B cell (primary cell): Measurements from ENCODE around the gene CHKB. TPM values are rescaled to one million over a fixed set of nuclear protein-coding genes. Genes with fewer than 3 reads are reported as not detected.

ENCODE experiments used
- ATAC-seq: fragments of 200-7000 bp; cut with Tn5 transposase; one replicate; pipeline ENCODE4 v1.10.0; 2021; ENCODE audit warnings: low read depth, mild to moderate bottlenecking, moderate number of reproducible peaks, moderate library complexity
- CTCF ChIA-PET: fragments of 350-600 bp; sonication (Branson Sonifier 250); formaldehyde crosslinking; loops from one replicate; lab custom pipeline; 2021; ENCODE audit warnings: antibody characterized with exemption, inconsistent platforms; lab: Charles Lee
- POLR2A ChIA-PET: fragments of 350-600 bp; sonication (Branson Sonifier 250); formaldehyde crosslinking; loops from one replicate; lab custom pipeline; 2021; ENCODE audit warnings: antibody characterized with exemption; lab: Charles Lee
- DNase-seq: peaks from one replicate; pipeline ENCODE4 v3.0.0; 2013
- H2AFZ ChIP-seq: 2 replicates; pipeline ENCODE4 v1.6.1; 2012; ENCODE audit warnings: mild to moderate bottlenecking, low read depth, low read length; ENCODE audit not compliant: insufficient read depth, poor library complexity, severe bottlenecking
- H3K27ac ChIP-seq, 2 donors: 1 replicate in 1 of 2; 2 replicates in 1 of 2; pipeline ENCODE4 v1.5.1; 2012 to 2013; ENCODE audit warnings: low read length in 2 of 2, mild to moderate bottlenecking in 2 of 2, moderate library complexity in 1 of 2
- H3K27me3 ChIP-seq, 4 experiments: fragments of 200-600 bp in 1 of 4; sonication (generic) in 1 of 4; replicated peaks in 1 of 4; 1 replicate in 2 of 4; 2 replicates in 2 of 4; pipeline versions ENCODE4 v1.6.1 to v1.7.0; 2013 to 2016; ENCODE audit warnings: low read length in 3 of 4, mild to moderate bottlenecking in 2 of 4, mixed read lengths in 1 of 4, moderate library complexity in 1 of 4; ENCODE audit not compliant: insufficient read depth in 4 of 4, control insufficient read depth in 3 of 4; ENCODE audit errors: control extremely low read depth in 1 of 4
- H3K36me3 ChIP-seq, 2 experiments: replicated peaks in 1 of 2; 1 replicate in 1 of 2; 2 replicates in 1 of 2; pipeline versions ENCODE4 v1.6.1 to v1.7.1; 2013; ENCODE audit warnings: low read length in 1 of 2; ENCODE audit not compliant: insufficient read depth in 2 of 2, control insufficient read depth in 1 of 2; ENCODE audit errors: control extremely low read depth in 1 of 2, extremely low read depth in 1 of 2
- H3K4me1 ChIP-seq, 2 donors: fragments of 200-600 bp in 1 of 2; sonication (generic) in 1 of 2; 1 replicate in 1 of 2; 2 replicates in 1 of 2; pipeline versions ENCODE4 v1.5.1 to v1.6.1; 2013 to 2017; ENCODE audit warnings: low read length in 2 of 2; ENCODE audit not compliant: control insufficient read depth in 2 of 2, insufficient read depth in 2 of 2
- H3K4me2 ChIP-seq: replicated peaks from 2 replicates; pipeline ENCODE3; 2012; ENCODE audit warnings: mild to moderate bottlenecking, low read depth, low read length; ENCODE audit not compliant: poor library complexity, severe bottlenecking
- H3K4me3 ChIP-seq, 5 experiments: fragments of 200-600 bp in 1 of 5; sonication (generic) in 1 of 5; 1 replicate in 3 of 5; 2 replicates in 2 of 5; pipeline versions ENCODE4 v1.5.1 to v1.7.0; 2011 to 2016; ENCODE audit warnings: low read length in 4 of 5, mild to moderate bottlenecking in 4 of 5, low read depth in 2 of 5, control low read depth in 1 of 5, moderate library complexity in 1 of 5; ENCODE audit not compliant: insufficient read depth in 1 of 5; ENCODE audit errors: control extremely low read depth in 1 of 5, extremely low read depth in 1 of 5
- H3K79me2 ChIP-seq: fragments of 200-600 bp; sonication (generic); one replicate; pipeline ENCODE4 v1.6.0; 2016; ENCODE audit warnings: low read length; ENCODE audit not compliant: control insufficient read depth, insufficient read depth
- H3K9ac ChIP-seq: fragments of 200-600 bp; sonication (generic); 2 replicates; pipeline ENCODE4 v1.6.1; 2017; ENCODE audit warnings: mild to moderate bottlenecking, low read length, moderate library complexity
- H3K9me3 ChIP-seq, 3 donors: one replicate each; pipeline versions ENCODE4 v1.6.1 to v1.7.1; 2013; ENCODE audit warnings: low read length in 2 of 3; ENCODE audit not compliant: control insufficient read depth in 2 of 3, insufficient read depth in 1 of 3; ENCODE audit errors: control extremely low read depth in 1 of 3
- H4K20me1 ChIP-seq: 2 replicates; pipeline ENCODE4 v1.6.0; 2012; ENCODE audit warnings: mild to moderate bottlenecking, low read length; ENCODE audit not compliant: insufficient read depth, control insufficient read depth, poor library complexity, severe bottlenecking
- H3K27ac Mint-ChIP-seq: one replicate; pipeline ENCODE4 v1.8.0; 2021; ENCODE audit warnings: mixed read lengths
- H3K27me3 Mint-ChIP-seq: one replicate; pipeline ENCODE4 v1.8.0; 2021; ENCODE audit warnings: mixed read lengths
- H3K4me1 Mint-ChIP-seq: one replicate; pipeline ENCODE4 v1.8.0; 2021; ENCODE audit warnings: mixed read lengths
- H3K4me3 Mint-ChIP-seq: one replicate; pipeline ENCODE4 v1.8.0; 2021; ENCODE audit warnings: mixed read lengths
- H3K9me3 Mint-ChIP-seq: one replicate; pipeline ENCODE4 v1.8.0; 2022; ENCODE audit warnings: mixed read lengths; ENCODE audit not compliant: insufficient read depth
- EZH2 ChIP-seq: IDR thresholded peaks from 2 replicates; pipeline ENCODE4 v1.6.1; 2012; ENCODE audit warnings: borderline replicate concordance, low read depth, mild to moderate bottlenecking, moderate library complexity, low read length; ENCODE audit not compliant: insufficient read depth, poor library complexity, severe bottlenecking
- WGBS: methylation state at CpG from one replicate; pipeline ENCODE4 v1.1.5; 2013; ENCODE audit warnings: missing lambda C conversion rate; ENCODE audit not compliant: insufficient coverage; 5-methylcytosine and 5-hydroxymethylcytosine counted together
- intact Hi-C: fragments of 100-400 bp; cut with micrococcal nuclease; formaldehyde crosslinking; loops from one replicate; pipeline ENCODE4 v1.10.0; 2022
- polyA plus RNA-seq: library from polyadenylated mRNA; depleted of rRNA; stranded (reverse); fragments of >200 nt; gene quantifications from 2 replicates; pipeline ENCODE4 v1.2.3, GENCODE V29; 2012
- total RNA-seq, 2 donors: library from RNA; stranded (reverse); fragments of 120-200 nt in 1 of 2; gene quantifications; 1 replicate in 1 of 2; 2 replicates in 1 of 2; pipeline versions ENCODE4 v1.2.3 to v1.2.4, GENCODE V29; 2013 to 2022
- TF ChIP-seq, protein P1 (sequence below): fragments of 200-600 bp; IDR thresholded peaks from one replicate; pipeline ENCODE4 v1.8.0; 2022; ENCODE audit warnings: antibody characterized with exemption, mild to moderate bottlenecking

CHKB gene
- total and polyA plus RNA-seq, 2 donors (not counting 1 experiment from before 2014, with no cell fraction given) = 238 to 309 TPM

DNA sequence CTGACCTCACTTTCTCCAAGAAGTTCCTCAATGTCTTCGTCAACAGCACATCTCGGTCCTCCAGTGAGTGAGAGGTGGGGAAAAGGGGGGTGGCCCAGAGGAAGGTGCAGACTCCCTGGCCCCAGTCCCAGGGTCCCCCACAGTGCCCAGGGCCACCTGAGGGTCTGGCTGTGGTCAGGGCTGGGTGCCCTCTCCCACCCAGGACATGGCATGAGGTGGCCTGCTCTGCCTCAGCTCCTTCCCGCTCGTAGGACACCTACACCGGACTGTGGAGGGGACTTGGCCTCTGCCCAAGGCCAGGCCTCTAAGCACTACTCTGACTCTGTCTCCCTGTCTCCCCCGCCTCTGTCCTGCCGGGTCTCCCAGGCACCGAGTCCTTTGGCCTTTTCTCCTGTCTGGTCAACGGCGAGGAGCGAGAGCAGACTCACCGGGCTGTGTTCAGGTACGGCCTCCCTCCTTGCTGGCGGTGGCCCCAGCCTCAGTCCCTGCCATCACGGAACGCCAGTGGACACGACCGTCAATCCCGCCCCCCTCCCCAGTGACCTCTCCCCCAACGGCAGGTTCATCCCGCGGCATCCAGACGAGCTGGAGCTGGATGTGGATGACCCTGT lies 22.5 kb upstream of the CHKB start:
- no peak overlapping the region for H3K9ac ChIP-seq
- CTCF ChIA-PET = no interaction called here
- no peaks in the 10 kb centered on the region for H3K36me3 ChIP-seq
- H2AFZ ChIP-seq = no peak overlapping the region
- H3K4me1 ChIP-seq = peaks cover 3 to 4% of the 10 kb centered on the region in 2 donors
- intact Hi-C loops = no loop called here
- no peak overlapping the region for H3K4me3 ChIP-seq
- H3K9me3 Mint-ChIP-seq = no peaks in the 10 kb centered on the region
- peaks cover 43% of the 10 kb centered on the region for H3K27me3 Mint-ChIP-seq
- DNase-seq (no peak), ATAC-seq (no peak)
- no peak overlapping the region for H3K4me2 ChIP-seq
- peaks cover 8% of the 10 kb centered on the region for H3K4me1 Mint-ChIP-seq
- POLR2A ChIA-PET = no interaction called here
- H3K27ac ChIP-seq = no peak overlapping the region
- H4K20me1 ChIP-seq = no peaks in the 10 kb centered on the region
- no peaks in the 10 kb centered on the region for H3K79me2 ChIP-seq
- H3K27ac Mint-ChIP-seq = no peak overlapping the region
- WGBS = 90% methylated on average over 20 of the region's 23 CpGs
- TF ChIP-seq EZH2 = no peak
- TF ChIP-seq, protein P1, sequence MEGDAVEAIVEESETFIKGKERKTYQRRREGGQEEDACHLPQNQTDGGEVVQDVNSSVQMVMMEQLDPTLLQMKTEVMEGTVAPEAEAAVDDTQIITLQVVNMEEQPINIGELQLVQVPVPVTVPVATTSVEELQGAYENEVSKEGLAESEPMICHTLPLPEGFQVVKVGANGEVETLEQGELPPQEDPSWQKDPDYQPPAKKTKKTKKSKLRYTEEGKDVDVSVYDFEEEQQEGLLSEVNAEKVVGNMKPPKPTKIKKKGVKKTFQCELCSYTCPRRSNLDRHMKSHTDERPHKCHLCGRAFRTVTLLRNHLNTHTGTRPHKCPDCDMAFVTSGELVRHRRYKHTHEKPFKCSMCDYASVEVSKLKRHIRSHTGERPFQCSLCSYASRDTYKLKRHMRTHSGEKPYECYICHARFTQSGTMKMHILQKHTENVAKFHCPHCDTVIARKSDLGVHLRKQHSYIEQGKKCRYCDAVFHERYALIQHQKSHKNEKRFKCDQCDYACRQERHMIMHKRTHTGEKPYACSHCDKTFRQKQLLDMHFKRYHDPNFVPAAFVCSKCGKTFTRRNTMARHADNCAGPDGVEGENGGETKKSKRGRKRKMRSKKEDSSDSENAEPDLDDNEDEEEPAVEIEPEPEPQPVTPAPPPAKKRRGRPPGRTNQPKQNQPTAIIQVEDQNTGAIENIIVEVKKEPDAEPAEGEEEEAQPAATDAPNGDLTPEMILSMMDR = no peak
- H3K9me3 ChIP-seq = no peaks in the 10 kb centered on the region
- H3K27me3 ChIP-seq = peaks cover 0 to 64% (median 18%) of the 10 kb centered on the region in 4 experiments
- H3K4me3 Mint-ChIP-seq = no peak overlapping the region

DNA sequence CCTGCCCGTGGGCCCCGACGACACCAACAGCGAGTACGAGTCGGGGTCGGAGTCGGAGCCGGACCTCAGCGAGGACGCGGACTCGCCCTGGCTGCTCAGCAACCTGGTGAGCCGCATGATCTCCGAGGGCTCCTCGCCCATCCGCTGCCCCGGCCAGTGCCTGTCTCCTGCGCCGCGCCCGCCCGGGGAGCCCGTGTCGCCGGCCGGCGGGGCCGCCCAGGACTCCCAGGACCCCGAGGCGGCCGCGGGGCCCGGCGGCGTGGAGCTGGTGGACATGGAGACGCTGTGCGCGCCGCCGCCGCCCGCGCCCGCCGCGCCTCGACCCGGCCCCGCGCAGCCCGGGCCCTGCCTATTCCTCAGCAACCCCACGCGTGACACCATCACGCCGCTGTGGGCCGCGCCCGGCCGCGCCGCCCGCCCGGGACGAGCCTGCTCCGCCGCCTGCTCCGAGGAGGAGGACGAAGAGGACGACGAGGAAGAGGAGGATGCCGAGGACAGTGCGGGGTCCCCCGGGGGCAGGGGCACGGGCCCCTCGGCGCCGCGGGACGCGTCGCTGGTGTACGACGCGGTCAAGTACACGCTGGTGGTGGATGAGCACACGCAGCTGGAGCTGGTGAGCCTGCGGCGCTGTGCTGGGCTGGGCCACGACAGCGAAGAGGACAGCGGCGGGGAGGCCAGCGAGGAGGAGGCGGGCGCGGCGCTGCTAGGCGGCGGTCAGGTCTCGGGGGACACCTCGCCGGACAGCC lies 21.8 kb upstream of the CHKB start:
- ChIA-PET POLR2A (no interaction called here), CTCF (no interaction called here)
- Histone ChIP-seq H3K4me1 (peaks cover 7 to 9% of the 10 kb centered on the region in 2 donors), H3K27me3 (peaks cover 0 to 67% (median 23%) of the 10 kb centered on the region in 4 experiments), H2AFZ (no peak overlapping the region), H3K79me2 (no peaks in the 10 kb centered on the region), H3K4me3 (no peak overlapping the region), H3K9ac (no peak overlapping the region), H3K4me2 (no peak overlapping the region), H4K20me1 (no peaks in the 10 kb centered on the region), H3K27ac (no peak overlapping the region), H3K36me3 (no peaks in the 10 kb centered on the region), H3K9me3 (peaks cover 0 to 7% (median 0%) of the 10 kb centered on the region in 3 donors)
- ATAC-seq (no peak), DNase-seq (no peak)
- peaks cover 12% of the 10 kb centered on the region for H3K4me1 Mint-ChIP-seq
- intact Hi-C loops = no loop called here
- TF ChIP-seq EZH2 = no peak
- no peaks in the 10 kb centered on the region for H3K9me3 Mint-ChIP-seq
- peaks cover 42% of the 10 kb centered on the region for H3K27me3 Mint-ChIP-seq
- WGBS = 43% methylated on average over 89 of the region's 103 CpGs
- H3K4me3 Mint-ChIP-seq = no peak overlapping the region
- H3K27ac Mint-ChIP-seq = no peak overlapping the region
